ENCODE results near the gene DMBX1.

Gene DMBX1

DNA sequence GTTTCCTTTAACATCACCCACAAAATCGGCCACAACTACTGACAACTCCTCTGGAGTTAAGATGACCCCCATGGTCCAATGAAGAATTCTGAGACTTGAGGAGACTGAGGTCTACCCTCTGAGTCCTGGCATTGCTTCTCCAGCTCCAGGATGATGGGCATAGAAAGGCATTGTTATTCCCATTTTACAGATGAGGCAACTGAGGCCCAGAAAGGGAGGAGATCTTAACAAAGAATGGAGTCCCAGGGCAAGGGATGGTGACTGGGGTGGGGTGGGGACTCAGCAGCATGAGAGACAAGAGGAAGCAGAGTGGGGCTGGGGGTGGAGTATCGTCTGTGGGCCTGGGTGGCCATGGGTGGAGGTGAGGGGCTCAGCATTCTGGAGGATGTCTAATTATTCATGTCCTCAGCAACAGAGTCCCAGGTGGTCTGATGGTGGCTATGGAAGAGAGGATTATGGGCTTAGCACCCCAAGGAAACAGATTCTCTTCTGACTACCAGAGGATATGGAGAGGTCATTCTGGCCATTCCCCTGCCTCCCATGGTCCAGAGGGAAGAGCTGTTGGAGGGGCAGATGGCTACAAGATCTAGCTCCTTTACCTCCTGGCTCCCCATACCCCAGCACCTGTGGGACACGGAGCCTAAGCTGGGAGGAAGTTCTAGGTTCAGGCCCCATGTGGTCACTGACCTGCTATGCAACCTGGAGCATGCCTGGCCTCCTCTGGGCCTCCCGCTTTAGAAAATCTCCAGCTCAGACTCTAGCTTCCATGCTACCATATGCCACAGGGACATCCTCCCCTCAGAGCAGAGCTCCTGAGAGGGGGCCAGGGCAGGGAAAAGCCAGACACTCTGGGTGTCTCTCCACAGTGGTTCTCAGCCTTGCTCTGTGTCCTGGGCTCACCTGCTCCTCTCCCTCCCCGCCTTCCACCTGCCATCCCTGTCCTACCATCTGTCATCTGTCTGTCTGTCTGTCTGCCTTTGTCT, 37.4 kb upstream of the DMBX1 start:
- Histone ChIP-seq H3K4me1 (no peaks in the 10 kb centered on the region), H3K36me3 (no peaks in the 10 kb centered on the region), H3K9me3 (no peaks in the 10 kb centered on the region), H3K4me3 (ENCODE audit: low read depth, low read length) (no peak overlapping the region), H3K27me3 (peaks cover 26% of the 10 kb centered on the region)
- no peak for DNase-seq
- TF ChIP-seq, protein P1, sequence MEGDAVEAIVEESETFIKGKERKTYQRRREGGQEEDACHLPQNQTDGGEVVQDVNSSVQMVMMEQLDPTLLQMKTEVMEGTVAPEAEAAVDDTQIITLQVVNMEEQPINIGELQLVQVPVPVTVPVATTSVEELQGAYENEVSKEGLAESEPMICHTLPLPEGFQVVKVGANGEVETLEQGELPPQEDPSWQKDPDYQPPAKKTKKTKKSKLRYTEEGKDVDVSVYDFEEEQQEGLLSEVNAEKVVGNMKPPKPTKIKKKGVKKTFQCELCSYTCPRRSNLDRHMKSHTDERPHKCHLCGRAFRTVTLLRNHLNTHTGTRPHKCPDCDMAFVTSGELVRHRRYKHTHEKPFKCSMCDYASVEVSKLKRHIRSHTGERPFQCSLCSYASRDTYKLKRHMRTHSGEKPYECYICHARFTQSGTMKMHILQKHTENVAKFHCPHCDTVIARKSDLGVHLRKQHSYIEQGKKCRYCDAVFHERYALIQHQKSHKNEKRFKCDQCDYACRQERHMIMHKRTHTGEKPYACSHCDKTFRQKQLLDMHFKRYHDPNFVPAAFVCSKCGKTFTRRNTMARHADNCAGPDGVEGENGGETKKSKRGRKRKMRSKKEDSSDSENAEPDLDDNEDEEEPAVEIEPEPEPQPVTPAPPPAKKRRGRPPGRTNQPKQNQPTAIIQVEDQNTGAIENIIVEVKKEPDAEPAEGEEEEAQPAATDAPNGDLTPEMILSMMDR (IDR thresholded peaks at IDR 0.05; ENCODE audit: low read depth, low read length): no peak

DNA sequence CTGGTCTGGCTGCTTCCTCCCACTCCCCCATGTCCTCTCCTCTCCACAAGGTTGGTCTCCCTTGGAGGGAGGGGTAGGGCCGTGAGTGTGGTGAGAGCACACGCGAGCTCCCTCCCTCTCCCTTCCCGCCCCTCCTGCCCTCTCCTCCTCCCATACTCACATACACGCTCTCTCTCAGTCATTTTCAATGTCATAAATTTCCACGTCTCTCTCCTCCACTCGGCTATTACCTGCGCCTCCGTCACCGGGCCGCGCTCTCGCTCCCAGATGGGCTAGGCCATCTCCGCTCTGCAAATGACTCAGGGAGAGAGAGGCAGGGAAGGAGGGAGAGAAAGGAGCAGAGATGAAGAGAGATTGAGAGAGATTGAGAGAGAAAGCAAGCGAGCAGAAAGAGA, 36.7 kb upstream of the DMBX1 start:
- Histone ChIP-seq H3K4me3 (ENCODE audit: low read depth, low read length) (no peak overlapping the region), H3K27me3 (peaks cover 19% of the 10 kb centered on the region), H3K36me3 (no peaks in the 10 kb centered on the region), H3K4me1 (no peaks in the 10 kb centered on the region), H3K9me3 (no peaks in the 10 kb centered on the region)
- TF ChIP-seq, protein P1 (IDR thresholded peaks at IDR 0.05; ENCODE audit: low read depth, low read length): no peak
- DNase-seq: no peak

DNA sequence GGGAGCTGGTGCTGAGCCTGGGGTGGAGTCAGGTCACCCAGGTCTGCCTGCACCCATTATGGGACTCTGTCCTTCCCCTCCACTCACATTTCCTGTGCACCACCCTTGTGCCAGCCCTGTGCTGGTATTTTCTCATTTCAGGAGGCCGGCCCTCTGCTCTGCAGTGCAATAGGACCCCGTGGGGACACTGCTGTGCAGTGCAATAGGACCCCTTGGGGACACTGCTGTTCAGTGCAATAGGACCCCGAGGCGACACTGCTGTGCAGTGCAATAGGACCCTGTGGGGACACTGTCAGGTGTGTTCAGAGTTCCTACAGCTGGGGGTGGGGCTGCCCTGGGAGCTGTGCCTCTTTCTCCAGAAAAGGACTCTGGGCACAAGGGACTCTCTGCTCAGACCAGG, 36.2 kb upstream of the DMBX1 start:
- Histone ChIP-seq H3K27me3 (peaks cover 14% of the 10 kb centered on the region), H3K36me3 (no peaks in the 10 kb centered on the region), H3K9me3 (no peaks in the 10 kb centered on the region), H3K4me3 (ENCODE audit: low read depth, low read length) (no peak overlapping the region), H3K4me1 (no peaks in the 10 kb centered on the region)
- TF ChIP-seq, protein P1 (IDR thresholded peaks at IDR 0.05; ENCODE audit: low read depth, low read length): no peak
- DNase-seq: no peak

DNA sequence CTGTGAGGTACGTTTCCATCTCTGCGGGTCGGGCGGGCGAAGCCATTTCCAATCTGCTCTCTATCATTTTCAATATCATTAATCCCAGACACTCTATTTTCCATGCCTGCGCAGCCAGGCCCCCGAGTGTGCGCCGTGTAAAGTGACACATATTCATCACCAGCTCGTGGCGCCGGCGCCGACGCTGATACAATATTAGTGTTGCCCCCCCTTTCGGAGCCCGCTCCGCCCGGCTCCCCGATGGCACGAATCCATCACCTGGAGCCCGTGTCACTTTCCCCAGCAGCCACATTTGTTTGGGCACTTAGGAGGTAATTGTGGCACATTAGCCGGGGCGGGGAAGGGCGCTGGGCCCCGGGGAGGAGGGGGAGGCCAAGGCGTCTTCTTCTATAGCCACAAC, 33.7 kb upstream of the DMBX1 start:
- Histone ChIP-seq H3K4me1 (no peaks in the 10 kb centered on the region), H3K27me3 (no peaks in the 10 kb centered on the region), H3K4me3 (ENCODE audit: low read depth, low read length) (no peak overlapping the region), H3K9me3 (no peaks in the 10 kb centered on the region), H3K36me3 (no peaks in the 10 kb centered on the region)
- no peak for DNase-seq
- TF ChIP-seq, protein P1 (IDR thresholded peaks at IDR 0.05; ENCODE audit: low read depth, low read length): no peak

DNA sequence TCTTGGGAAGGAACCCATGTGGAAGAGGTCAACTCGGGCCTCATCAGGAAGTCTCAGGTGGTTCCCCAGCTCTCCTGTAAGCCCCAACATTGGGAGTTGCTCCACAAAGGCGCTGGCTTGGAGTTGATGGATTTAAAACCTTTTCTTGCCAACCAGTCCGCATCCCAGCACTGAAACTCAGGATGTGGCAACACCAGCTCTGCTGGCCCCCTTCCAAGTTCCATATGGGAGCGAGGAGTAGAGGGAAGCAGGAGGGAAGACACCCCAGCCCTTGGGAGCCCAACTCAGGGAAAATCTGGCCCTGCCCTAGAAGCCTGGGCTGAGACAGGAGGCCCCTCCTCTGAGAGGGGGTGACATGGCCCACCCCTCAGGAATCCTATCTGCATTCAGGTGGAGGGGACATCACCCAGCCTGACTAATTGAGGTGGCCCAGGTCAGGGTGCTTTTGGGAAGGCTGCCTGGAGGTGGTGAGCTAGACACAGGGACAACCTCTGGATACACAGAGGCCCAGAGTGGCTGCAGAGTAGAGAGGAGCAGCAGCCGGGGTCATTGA, 33.1 kb upstream of the DMBX1 start:
- TF ChIP-seq, protein P1 (IDR thresholded peaks at IDR 0.05; ENCODE audit: low read depth, low read length): no peak
- H3K4me3 ChIP-seq (ENCODE audit: low read depth, low read length): no peak overlapping the region
- H3K27me3 ChIP-seq: no peaks in the 10 kb centered on the region
- DNase-seq: no peak
- no peaks in the 10 kb centered on the region for H3K9me3 ChIP-seq
- H3K36me3 ChIP-seq: no peaks in the 10 kb centered on the region
- no peaks in the 10 kb centered on the region for H3K4me1 ChIP-seq

DNA sequence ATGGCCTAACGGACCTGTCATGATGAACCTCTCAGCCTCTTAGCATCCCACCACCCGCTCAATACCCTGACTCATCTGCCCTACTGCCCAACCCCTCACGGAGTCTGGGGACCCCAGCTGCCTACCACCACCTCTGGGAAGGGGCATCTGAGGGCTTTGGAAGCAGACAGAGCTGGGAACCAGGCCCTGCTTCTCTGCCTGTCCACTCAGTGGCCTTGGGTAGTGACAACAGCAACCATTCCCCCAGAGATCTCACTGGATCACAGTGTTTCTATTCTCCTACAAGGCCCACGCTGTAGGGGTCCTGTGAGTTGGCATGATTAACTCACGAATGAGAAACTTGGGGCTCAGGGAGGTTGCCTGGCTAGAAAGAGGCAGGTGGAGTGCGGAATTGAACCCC, 32.5 kb upstream of the DMBX1 start:
- H3K4me3 ChIP-seq (ENCODE audit: low read depth, low read length): no peak overlapping the region
- no peaks in the 10 kb centered on the region for H3K9me3 ChIP-seq
- H3K4me1 ChIP-seq: no peaks in the 10 kb centered on the region
- H3K27me3 ChIP-seq: no peaks in the 10 kb centered on the region
- DNase-seq: no peak
- TF ChIP-seq, protein P1 (IDR thresholded peaks at IDR 0.05; ENCODE audit: low read depth, low read length): no peak
- H3K36me3 ChIP-seq: no peaks in the 10 kb centered on the region
